ENCODE results near the gene ZC3H10.
"Not testable (repeated sequence)": the region's sequence is repeated elsewhere in the genome, so short reads cannot be mapped to it uniquely, and the experiment has no call there.

The ZC3H10 gene, protein sequence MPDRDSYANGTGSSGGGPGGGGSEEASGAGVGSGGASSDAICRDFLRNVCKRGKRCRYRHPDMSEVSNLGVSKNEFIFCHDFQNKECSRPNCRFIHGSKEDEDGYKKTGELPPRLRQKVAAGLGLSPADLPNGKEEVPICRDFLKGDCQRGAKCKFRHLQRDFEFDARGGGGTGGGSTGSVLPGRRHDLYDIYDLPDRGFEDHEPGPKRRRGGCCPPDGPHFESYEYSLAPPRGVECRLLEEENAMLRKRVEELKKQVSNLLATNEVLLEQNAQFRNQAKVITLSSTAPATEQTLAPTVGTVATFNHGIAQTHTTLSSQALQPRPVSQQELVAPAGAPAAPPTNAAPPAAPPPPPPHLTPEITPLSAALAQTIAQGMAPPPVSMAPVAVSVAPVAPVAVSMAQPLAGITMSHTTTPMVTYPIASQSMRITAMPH

GRCh38 chr12:56117778-56118687 is at the start of gene ZC3H10:
Gene ZC3H10 (plus strand): TSS chr12:56118266. CDS start chr12:56120563, 2,297 bp downstream.
- peak; percentile 98 for DNase-seq (ENCODE audit: low read depth)
- peak within 1 kb of the TSS; percentile 96 for H3K4me3 ChIP-seq (ENCODE audit: low read length)
- TF ChIP-seq, protein P1, sequence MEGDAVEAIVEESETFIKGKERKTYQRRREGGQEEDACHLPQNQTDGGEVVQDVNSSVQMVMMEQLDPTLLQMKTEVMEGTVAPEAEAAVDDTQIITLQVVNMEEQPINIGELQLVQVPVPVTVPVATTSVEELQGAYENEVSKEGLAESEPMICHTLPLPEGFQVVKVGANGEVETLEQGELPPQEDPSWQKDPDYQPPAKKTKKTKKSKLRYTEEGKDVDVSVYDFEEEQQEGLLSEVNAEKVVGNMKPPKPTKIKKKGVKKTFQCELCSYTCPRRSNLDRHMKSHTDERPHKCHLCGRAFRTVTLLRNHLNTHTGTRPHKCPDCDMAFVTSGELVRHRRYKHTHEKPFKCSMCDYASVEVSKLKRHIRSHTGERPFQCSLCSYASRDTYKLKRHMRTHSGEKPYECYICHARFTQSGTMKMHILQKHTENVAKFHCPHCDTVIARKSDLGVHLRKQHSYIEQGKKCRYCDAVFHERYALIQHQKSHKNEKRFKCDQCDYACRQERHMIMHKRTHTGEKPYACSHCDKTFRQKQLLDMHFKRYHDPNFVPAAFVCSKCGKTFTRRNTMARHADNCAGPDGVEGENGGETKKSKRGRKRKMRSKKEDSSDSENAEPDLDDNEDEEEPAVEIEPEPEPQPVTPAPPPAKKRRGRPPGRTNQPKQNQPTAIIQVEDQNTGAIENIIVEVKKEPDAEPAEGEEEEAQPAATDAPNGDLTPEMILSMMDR (conservative IDR thresholded peaks at IDR 0.05; ENCODE audit: low read depth, low read length), result peak; percentile 49

GRCh38 chr12:56071648-56072047 is 46.4 kb upstream of the ZC3H10 start:
- H3K4me3 ChIP-seq (ENCODE audit: low read length), result no peak overlapping the region
- TF ChIP-seq, protein P1 (conservative IDR thresholded peaks at IDR 0.05; ENCODE audit: low read depth, low read length), result no peak
- DNase-seq (ENCODE audit: low read depth), result no peak

DNA sequence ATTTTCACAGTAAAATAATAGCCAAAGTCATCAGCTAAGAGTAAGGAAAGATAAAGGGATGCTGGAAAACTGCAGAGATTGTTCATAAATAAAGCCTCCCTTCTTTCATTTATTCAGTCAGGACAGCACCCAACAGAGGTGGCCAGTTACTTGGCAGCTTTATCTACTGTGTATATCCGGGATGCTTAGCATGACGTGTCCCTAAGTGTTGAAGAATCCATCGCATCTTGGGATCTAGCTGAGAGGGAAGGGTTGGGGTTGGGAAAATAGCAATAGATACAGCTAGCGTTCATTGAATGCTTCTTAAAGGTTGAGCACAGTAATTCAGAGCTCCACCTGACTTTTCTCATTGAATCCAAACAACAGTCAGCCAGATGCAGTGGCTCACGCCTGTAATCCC is 43.7 kb upstream of the ZC3H10 start:
- H3K4me3 ChIP-seq (ENCODE audit: low read length), result no peak overlapping the region
- no peak for DNase-seq (ENCODE audit: low read depth)
- TF ChIP-seq, protein P1 (conservative IDR thresholded peaks at IDR 0.05; ENCODE audit: low read depth, low read length), result no peak

DNA sequence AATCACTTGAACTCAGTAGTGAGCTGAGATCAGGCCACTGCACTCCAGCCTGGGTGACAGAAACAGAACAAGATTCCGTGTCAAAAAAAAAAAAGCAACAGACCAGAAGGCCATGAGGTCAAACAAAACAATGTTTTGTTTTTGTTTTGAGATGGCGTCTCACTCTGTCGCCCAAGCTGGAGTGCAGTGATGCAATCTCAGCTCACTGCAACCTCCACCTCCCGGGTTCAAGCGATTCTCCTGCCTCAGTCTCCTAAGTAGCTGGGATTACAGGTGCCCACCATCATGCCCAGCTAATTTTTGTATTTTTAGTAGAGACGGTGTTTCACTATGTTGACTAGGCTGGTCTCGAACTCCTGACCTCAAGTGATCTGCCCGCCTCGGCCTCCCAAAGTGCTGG is 40.1 kb upstream of the ZC3H10 start:
- not testable (repeated sequence) for H3K4me3 ChIP-seq (ENCODE audit: low read length); DNase-seq (ENCODE audit: low read depth)

GRCh38 chr12:56078427-56078826 is 39.6 kb upstream of the ZC3H10 start:
- no peak overlapping the region for H3K4me3 ChIP-seq (ENCODE audit: low read length)
- TF ChIP-seq, protein P1 (conservative IDR thresholded peaks at IDR 0.05; ENCODE audit: low read depth, low read length), result no peak
- no peak for DNase-seq (ENCODE audit: low read depth)

DNA sequence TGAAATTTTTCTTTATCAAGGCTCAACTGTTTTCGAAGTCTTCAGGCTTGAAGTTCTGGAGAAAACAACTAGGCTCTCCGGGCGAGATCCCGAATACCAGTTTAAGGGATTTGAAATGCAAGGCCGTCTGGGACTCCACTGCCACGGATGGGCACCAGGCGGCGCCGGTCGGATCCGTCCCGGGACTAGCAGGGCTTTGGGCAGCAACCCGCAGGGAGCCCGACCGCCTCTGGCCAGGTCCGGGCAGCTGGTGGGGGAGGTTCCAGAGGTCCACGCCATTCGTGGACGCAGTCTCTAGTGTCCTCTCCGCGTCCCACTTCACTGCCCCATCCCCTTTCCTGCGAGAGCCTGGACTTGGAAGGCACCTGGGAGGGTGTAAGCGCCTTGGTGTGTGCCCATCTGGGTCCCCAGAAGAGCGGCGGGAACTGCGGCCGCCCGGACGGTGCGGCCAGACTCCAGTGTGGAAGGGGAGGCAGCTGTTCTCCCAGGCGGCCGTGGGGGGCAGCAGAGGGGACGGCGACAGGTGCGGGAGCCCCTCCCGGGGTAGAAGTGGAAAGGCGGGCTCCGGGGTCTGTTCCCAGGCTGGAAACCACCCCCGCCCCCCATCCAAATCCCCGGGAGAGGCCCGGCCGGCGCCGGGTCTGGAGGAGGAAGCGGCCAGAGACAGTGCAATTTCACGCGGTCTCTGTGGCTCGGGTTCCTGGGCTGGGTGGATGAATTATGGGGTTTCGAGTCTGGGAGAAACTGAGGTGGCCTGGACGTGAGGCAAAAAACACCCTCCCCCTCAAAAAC is 38.9 kb upstream of the ZC3H10 start:
- TF ChIP-seq, protein P1 (conservative IDR thresholded peaks at IDR 0.05; ENCODE audit: low read depth, low read length), result peak; percentile 76
- peak overlapping the region; percentile 66 for H3K4me3 ChIP-seq (ENCODE audit: low read length)
- DNase-seq (ENCODE audit: low read depth), result peak; percentile 53

Measured in retinal pigment epithelial cell (primary cell).